ENCODE data around the gene TMEM200C. TPM values are rescaled to one million over a fixed set of nuclear protein-coding genes. Genes with fewer than 3 reads are reported as not detected.

TMEM200C gene
- total RNA-seq, 4 donors from 2014 or later: 0.69 to 1.6 TPM; not detected in 2

GRCh38 chr18:5939801-5940667 lies 44.7 kb upstream of the TMEM200C start:
- intact Hi-C loops (cut with DNase I; ENCODE audit: low total_unique reads): no loop called here
- no peak for TF ChIP-seq POLR2A (IDR thresholded peaks at IDR 0.05)
- no peak for TF ChIP-seq CTCF (IDR thresholded peaks at IDR 0.05)
- H3K27me3 ChIP-seq: no peaks in the 10 kb centered on the region
- H3K4me3 ChIP-seq: no peak overlapping the region
- H3K36me3 ChIP-seq: no peaks in the 10 kb centered on the region
- DNase-seq: no peak
- no peak overlapping the region for H3K27ac ChIP-seq
- H3K9me3 ChIP-seq: no peaks in the 10 kb centered on the region
- no peaks in the 10 kb centered on the region for H3K4me1 ChIP-seq

GRCh38 chr18:5937795-5938194 lies 42.5 kb upstream of the TMEM200C start:
- Histone ChIP-seq H3K36me3 (no peaks in the 10 kb centered on the region), H3K4me1 (no peaks in the 10 kb centered on the region), H3K4me3 (no peak overlapping the region), H3K27me3 (no peaks in the 10 kb centered on the region), H3K9me3 (no peaks in the 10 kb centered on the region), H3K27ac (no peak overlapping the region)
- TF ChIP-seq CTCF (IDR thresholded peaks at IDR 0.05) (no peak), POLR2A (IDR thresholded peaks at IDR 0.05) (no peak)
- intact Hi-C loops (cut with DNase I; ENCODE audit: low total_unique reads): no loop called here
- no peak for DNase-seq

GRCh38 chr18:5937121-5937520 lies 41.8 kb upstream of the TMEM200C start:
- Histone ChIP-seq H3K27ac (no peak overlapping the region), H3K36me3 (no peaks in the 10 kb centered on the region), H3K9me3 (no peaks in the 10 kb centered on the region), H3K4me3 (no peak overlapping the region), H3K4me1 (no peaks in the 10 kb centered on the region), H3K27me3 (no peaks in the 10 kb centered on the region)
- intact Hi-C loops (cut with DNase I; ENCODE audit: low total_unique reads): no loop called here
- TF ChIP-seq CTCF (IDR thresholded peaks at IDR 0.05) (no peak), POLR2A (IDR thresholded peaks at IDR 0.05) (no peak)
- no peak for DNase-seq

GRCh38 chr18:5930789-5931188 lies 35.5 kb upstream of the TMEM200C start:
- Histone ChIP-seq H3K36me3 (no peaks in the 10 kb centered on the region), H3K9me3 (no peaks in the 10 kb centered on the region), H3K4me3 (no peak overlapping the region), H3K27ac (no peak overlapping the region), H3K27me3 (no peaks in the 10 kb centered on the region), H3K4me1 (no peaks in the 10 kb centered on the region)
- intact Hi-C loops (cut with DNase I; ENCODE audit: low total_unique reads): no loop called here
- no peak for DNase-seq
- TF ChIP-seq POLR2A (IDR thresholded peaks at IDR 0.05) (no peak), CTCF (IDR thresholded peaks at IDR 0.05) (no peak)

- DNase-seq: no peak
- no peaks in the 10 kb centered on the region for H3K9me3 ChIP-seq
- no peaks in the 10 kb centered on the region for H3K4me1 ChIP-seq
- intact Hi-C loops (cut with DNase I; ENCODE audit: low total_unique reads): no loop called here
- TF ChIP-seq POLR2A (IDR thresholded peaks at IDR 0.05) (no peak), CTCF (IDR thresholded peaks at IDR 0.05) (no peak)
- no peaks in the 10 kb centered on the region for H3K36me3 ChIP-seq
- no peak overlapping the region for H3K27ac ChIP-seq
- H3K27me3 ChIP-seq: no peaks in the 10 kb centered on the region
- no peak overlapping the region for H3K4me3 ChIP-seq
Measured at GRCh38 chr18:5918205-5918858, 23.0 kb upstream of the TMEM200C start.

Data from uterus (tissue), 4 donors.